Body of pancreas (tissue), 4 donors: Measurements from ENCODE around the gene CAMTA1. TPM values are rescaled to one million over a fixed set of nuclear protein-coding genes. Genes with fewer than 3 reads are reported as not detected.

Experiments used
- ATAC-seq: fragments of 150-250 bp; one replicate; pipeline ENCODE4 v1.9.1; 2016
- DNase-seq, 4 donors: peaks; one replicate each; pipeline ENCODE4 v3.0.0-alpha.2; 2019
- H3K27ac ChIP-seq, 4 donors: fragments of 200-600 bp; sonication (generic); 1 replicate in 3 of 4; 2 replicates in 1 of 4; pipeline versions ENCODE4 v1.5.1 to v1.6.1; 2016 to 2019; ENCODE audit warnings: mild to moderate bottlenecking in 1 of 4, mixed read lengths in 1 of 4, moderate library complexity in 1 of 4
- H3K27me3 ChIP-seq, 2 donors: fragments of 200-600 bp; sonication (generic); one replicate each; pipeline ENCODE4 v1.6.0; 2016; ENCODE audit warnings: mild to moderate bottlenecking in 1 of 2
- H3K36me3 ChIP-seq, 2 donors: fragments of 200-600 bp; sonication (generic); replicated peaks in 1 of 2; 2 replicates each; pipeline ENCODE4 v1.5.1; 2016; ENCODE audit warnings: low read depth in 2 of 2; ENCODE audit not compliant: insufficient read depth in 1 of 2
- H3K4me1 ChIP-seq: fragments of 200-600 bp; sonication (generic); one replicate; pipeline ENCODE4 v1.6.0; 2016
- H3K4me3 ChIP-seq, 2 donors: fragments of 200-600 bp; sonication (generic); 1 replicate in 1 of 2; 2 replicates in 1 of 2; pipeline ENCODE4 v1.5.1; 2016 to 2019
- H3K9me3 ChIP-seq, 3 donors: fragments of 200-600 bp; sonication (generic); 1 replicate in 2 of 3; 2 replicates in 1 of 3; pipeline ENCODE4 v1.5.1; 2016
- POLR2A ChIP-seq, 3 donors: fragments of 450-650 bp; IDR thresholded peaks; one replicate each; pipeline ENCODE4 v1.6.1; 2016; ENCODE audit warnings: antibody characterized with exemption in 3 of 3, mild to moderate bottlenecking in 2 of 3
- WGBS, 2 donors: methylation state at CpG; one replicate each; pipeline ENCODE4 v1.1.5; 2017; 5-methylcytosine and 5-hydroxymethylcytosine counted together
- intact Hi-C: fragments of 100-400 bp; cut with DNase I; formaldehyde crosslinking; loops from one replicate; pipeline ENCODE4 v1.15.1; 2023
- total RNA-seq, 2 donors: library from RNA; depleted of rRNA; stranded (reverse); fragments of >200 nt; gene quantifications; one replicate each; pipeline ENCODE4 v1.1.0, GENCODE V29; 2016
- TF ChIP-seq, protein P1 (sequence below), 7 experiments: fragments of 450-650 bp in 4 of 7; fragments of 200-600 bp in 3 of 7; sonication (generic) in 3 of 7; IDR thresholded peaks; one replicate each; pipeline ENCODE4 v1.5.1; 2016 to 2019; ENCODE audit warnings: antibody characterized with exemption in 7 of 7

Gene CAMTA1
- total RNA-seq, 2 donors from 2014 or later = 36.3 to 59.7 TPM

DNA sequence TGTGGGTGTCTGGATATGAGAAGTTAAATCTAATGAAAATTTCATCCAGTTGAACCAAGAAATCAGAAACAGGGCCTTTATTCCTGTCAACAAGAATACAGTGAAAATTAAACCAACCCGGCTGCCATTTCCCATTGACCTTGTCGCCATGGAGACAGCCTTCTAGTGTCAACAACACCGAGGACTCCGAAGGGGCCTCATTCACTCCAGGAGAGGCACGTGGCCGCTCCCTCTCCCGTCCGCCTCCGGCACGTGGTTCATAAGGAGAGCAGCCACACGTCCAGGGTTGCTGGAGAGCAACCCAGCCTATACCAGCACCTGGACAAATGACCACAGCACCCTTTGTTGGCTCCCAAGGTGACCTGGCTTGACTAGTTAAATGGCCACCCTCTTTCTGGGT is 865.5 kb downstream of the CAMTA1 start:
- Histone ChIP-seq H3K4me3 (no peak overlapping the region), H3K9me3 (no peaks in the 10 kb centered on the region), H3K4me1 (peaks cover under 1% of the 10 kb centered on the region), H3K27me3 (no peaks in the 10 kb centered on the region), H3K36me3 (no peaks in the 10 kb centered on the region), H3K27ac (no peak overlapping the region)
- DNase-seq = peak in 3 of 4 donors; percentile 38 to 47 (median 44)
- WGBS, 2 donors = 43% methylated on average over 11 of the region's 11 CpGs; no CpG with 5 or more reads in 1 of the 2 donors
- TF ChIP-seq, protein P1, sequence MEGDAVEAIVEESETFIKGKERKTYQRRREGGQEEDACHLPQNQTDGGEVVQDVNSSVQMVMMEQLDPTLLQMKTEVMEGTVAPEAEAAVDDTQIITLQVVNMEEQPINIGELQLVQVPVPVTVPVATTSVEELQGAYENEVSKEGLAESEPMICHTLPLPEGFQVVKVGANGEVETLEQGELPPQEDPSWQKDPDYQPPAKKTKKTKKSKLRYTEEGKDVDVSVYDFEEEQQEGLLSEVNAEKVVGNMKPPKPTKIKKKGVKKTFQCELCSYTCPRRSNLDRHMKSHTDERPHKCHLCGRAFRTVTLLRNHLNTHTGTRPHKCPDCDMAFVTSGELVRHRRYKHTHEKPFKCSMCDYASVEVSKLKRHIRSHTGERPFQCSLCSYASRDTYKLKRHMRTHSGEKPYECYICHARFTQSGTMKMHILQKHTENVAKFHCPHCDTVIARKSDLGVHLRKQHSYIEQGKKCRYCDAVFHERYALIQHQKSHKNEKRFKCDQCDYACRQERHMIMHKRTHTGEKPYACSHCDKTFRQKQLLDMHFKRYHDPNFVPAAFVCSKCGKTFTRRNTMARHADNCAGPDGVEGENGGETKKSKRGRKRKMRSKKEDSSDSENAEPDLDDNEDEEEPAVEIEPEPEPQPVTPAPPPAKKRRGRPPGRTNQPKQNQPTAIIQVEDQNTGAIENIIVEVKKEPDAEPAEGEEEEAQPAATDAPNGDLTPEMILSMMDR (IDR thresholded peaks at IDR 0.05) = no peak
- no peak for TF ChIP-seq POLR2A (IDR thresholded peaks at IDR 0.05)
- ATAC-seq = no peak
- intact Hi-C loops = no loop called here

DNA sequence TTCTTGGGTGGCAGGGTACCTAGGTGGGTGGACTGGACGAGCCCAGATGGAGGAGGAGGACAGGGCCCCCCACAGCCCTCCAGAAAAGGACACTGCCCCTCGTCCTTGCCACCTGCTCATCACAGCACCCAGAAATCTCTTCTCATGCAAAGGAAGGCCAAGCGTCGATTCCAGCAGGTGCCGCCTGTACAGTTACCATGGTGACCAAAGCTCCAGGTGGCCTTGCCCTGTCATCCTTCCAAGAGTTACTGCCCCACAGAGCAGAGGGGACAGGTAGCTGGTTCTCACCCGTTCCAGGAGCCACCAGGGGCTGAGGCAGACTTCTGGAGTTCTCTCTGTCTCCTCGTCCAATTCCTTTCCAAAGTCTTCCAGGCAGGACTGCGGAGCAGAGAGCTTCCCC is 865.9 kb downstream of the CAMTA1 start:
- ATAC-seq (no peak), DNase-seq (no peak)
- Histone ChIP-seq H3K4me3 (no peak overlapping the region), H3K36me3 (no peaks in the 10 kb centered on the region), H3K27ac (no peak overlapping the region), H3K27me3 (no peaks in the 10 kb centered on the region), H3K4me1 (no peaks in the 10 kb centered on the region), H3K9me3 (no peaks in the 10 kb centered on the region)
- intact Hi-C loops = no loop called here
- TF ChIP-seq, protein P1 (IDR thresholded peaks at IDR 0.05) = no peak
- no peak for TF ChIP-seq POLR2A (IDR thresholded peaks at IDR 0.05)
- 30 to 56% methylated on average over 3 to 8 of the region's 8 CpGs for WGBS, 2 donors

DNA sequence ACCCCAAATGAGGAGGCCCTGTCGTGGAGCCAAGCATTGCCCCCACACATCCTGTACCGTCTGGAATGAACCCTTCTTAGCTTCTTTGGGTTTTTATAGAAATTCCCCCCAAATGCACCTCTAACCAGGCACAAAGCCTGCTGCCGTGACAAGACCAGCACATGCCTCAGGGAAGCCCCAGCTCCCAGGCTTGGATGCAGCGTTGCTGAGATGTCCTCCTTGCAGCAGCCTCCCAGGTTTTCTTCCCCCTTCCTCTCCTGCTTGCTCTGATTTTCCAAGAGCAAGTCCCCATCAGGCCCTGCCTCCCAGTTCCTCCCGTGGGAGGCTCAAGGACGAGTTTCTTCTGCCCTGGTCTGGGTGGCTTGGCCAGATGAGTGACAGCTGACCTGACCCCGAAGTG is 866.8 kb downstream of the CAMTA1 start:
- Histone ChIP-seq H3K9me3 (no peaks in the 10 kb centered on the region), H3K4me3 (no peak overlapping the region), H3K27ac (no peak overlapping the region), H3K36me3 (no peaks in the 10 kb centered on the region), H3K27me3 (no peaks in the 10 kb centered on the region), H3K4me1 (no peaks in the 10 kb centered on the region)
- DNase-seq (no peak), ATAC-seq (no peak)
- 53 to 75% methylated on average over 4 to 7 of the region's 7 CpGs for WGBS, 2 donors
- intact Hi-C loops = no loop called here
- no peak for TF ChIP-seq POLR2A (IDR thresholded peaks at IDR 0.05)
- TF ChIP-seq, protein P1 (IDR thresholded peaks at IDR 0.05) = no peak

DNA sequence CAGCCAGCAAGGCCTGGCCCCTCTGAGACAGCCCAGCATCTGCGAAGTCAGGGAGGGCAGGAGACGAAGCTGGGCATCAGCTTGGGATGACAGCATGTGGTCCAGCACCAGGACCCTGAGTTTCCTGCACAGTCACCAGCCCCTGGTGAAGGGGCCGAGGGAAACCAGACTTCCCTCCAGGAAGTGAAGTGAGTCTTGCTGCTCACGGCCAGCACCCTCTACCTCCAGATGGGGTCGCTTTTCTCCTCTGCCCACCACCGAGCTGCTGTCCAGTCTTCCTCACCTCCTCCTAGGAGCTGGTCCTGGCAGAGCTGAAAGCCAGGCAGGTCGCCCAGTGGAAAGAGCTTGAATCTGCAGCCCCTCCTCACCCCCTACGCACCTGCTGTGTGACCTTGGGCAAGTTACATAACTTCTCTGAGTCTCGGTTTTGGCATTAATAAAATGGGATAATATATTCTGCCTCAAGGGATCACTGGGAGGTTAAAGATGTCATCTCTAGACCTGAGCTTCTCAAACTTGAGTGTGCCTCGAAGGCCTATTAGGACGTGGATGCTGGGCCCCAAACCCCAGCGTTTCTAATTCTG is 867.4 kb downstream of the CAMTA1 start:
- no peaks in the 10 kb centered on the region for H3K9me3 ChIP-seq
- H3K4me3 ChIP-seq = no peak overlapping the region
- H3K27ac ChIP-seq = no peak overlapping the region
- no peaks in the 10 kb centered on the region for H3K36me3 ChIP-seq
- WGBS, 2 donors = 76 to 80% methylated on average over 9 to 12 of the region's 12 CpGs
- intact Hi-C loops = no loop called here
- H3K27me3 ChIP-seq = no peaks in the 10 kb centered on the region
- ATAC-seq = no peak
- H3K4me1 ChIP-seq = no peaks in the 10 kb centered on the region
- TF ChIP-seq POLR2A (IDR thresholded peaks at IDR 0.05) = no peak
- TF ChIP-seq, protein P1 (IDR thresholded peaks at IDR 0.05) = no peak
- no peak for DNase-seq

DNA sequence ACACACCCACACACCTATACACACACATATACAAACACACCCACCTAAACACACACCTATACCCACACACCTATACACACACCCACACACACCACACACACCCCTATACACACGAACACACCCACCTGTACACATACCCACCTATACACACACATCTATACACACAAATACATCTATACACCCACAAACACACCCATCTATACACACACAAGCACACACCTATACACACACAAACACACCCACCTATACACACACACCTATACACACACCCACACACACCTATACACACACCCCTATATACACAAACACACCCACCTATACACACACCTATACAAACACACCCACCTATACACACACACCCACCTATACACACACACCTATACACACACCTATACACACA is 869.5 kb downstream of the CAMTA1 start:
- ATAC-seq (no peak), DNase-seq (no peak)
- no peaks in the 10 kb centered on the region for H3K27me3 ChIP-seq
- H3K27ac ChIP-seq = no peak overlapping the region
- 72 to 92% methylated on average over 1 of the region's 1 CpG for WGBS, 2 donors
- intact Hi-C loops = no loop called here
- no peaks in the 10 kb centered on the region for H3K9me3 ChIP-seq
- TF ChIP-seq POLR2A (IDR thresholded peaks at IDR 0.05) = no peak
- TF ChIP-seq, protein P1 (IDR thresholded peaks at IDR 0.05) = no peak
- no peaks in the 10 kb centered on the region for H3K4me1 ChIP-seq
- no peaks in the 10 kb centered on the region for H3K36me3 ChIP-seq
- no peak overlapping the region for H3K4me3 ChIP-seq
